Kidney (tissue), 14 donors: Measurements from ENCODE around the gene MYLK2. TPM values are rescaled to one million over a fixed set of nuclear protein-coding genes. Genes with fewer than 3 reads are reported as not detected.

Experiments used
- DNase-seq, 5 donors: peaks; one replicate each; pipeline ENCODE4 v3.0.0-alpha.2; 2013 to 2020
- FAIRE-seq: peaks from 2 replicates; lab custom pipeline; 2012; peaks lifted over from hg19 to GRCh38; lab: Jason Lieb, UNC
- H3K27ac ChIP-seq, 2 donors: one replicate each; pipeline ENCODE4 v1.7.0; 2013; ENCODE audit warnings: low read depth in 2 of 2, low read length in 2 of 2, inconsistent platforms in 1 of 2
- H3K27me3 ChIP-seq: one replicate; pipeline ENCODE4 v1.7.1; 2013; ENCODE audit warnings: low read length, inconsistent platforms; ENCODE audit not compliant: control insufficient read depth, insufficient read depth
- H3K36me3 ChIP-seq, 3 donors: one replicate each; pipeline versions ENCODE4 v1.7.0 to v1.7.1; 2013; ENCODE audit warnings: low read length in 3 of 3, control low read depth in 1 of 3, inconsistent platforms in 1 of 3; ENCODE audit not compliant: insufficient read depth in 3 of 3, control insufficient read depth in 2 of 3
- H3K4me1 ChIP-seq, 3 donors: one replicate each; pipeline versions ENCODE4 v1.7.0 to v1.7.1; 2013; ENCODE audit warnings: low read length in 3 of 3, inconsistent platforms in 1 of 3, low read depth in 1 of 3; ENCODE audit not compliant: control insufficient read depth in 2 of 3, insufficient read depth in 2 of 3
- H3K4me3 ChIP-seq, 3 donors: one replicate each; pipeline versions ENCODE4 v1.7.0 to v1.8.1; 2013; ENCODE audit warnings: low read length in 3 of 3, control low read depth in 1 of 3, inconsistent platforms in 1 of 3
- H3K9ac ChIP-seq, 3 donors: one replicate each; pipeline versions ENCODE4 v1.7.0 to v1.7.1; 2013; ENCODE audit warnings: low read length in 3 of 3, control low read depth in 1 of 3, inconsistent platforms in 1 of 3
- H3K9me3 ChIP-seq, 3 donors: one replicate each; pipeline versions ENCODE4 v1.7.0 to v1.7.1; 2013; ENCODE audit warnings: low read length in 3 of 3, control low read depth in 1 of 3, inconsistent platforms in 1 of 3; ENCODE audit not compliant: control insufficient read depth in 2 of 3, insufficient read depth in 1 of 3
- intact Hi-C: fragments of 100-400 bp; cut with DNase I; formaldehyde crosslinking; loops from one replicate; pipeline ENCODE4 v1.11.1; 2022
- polyA plus RNA-seq: library from polyadenylated mRNA; stranded (reverse); fragments of 350-450 nt; fragmentation: Illumina TruSeq; extraction: RNeasy Lipid Tissue Mini Kit (QIAGEN cat#74804); gene quantifications from one replicate; pipeline ENCODE4 v1.2.3, GENCODE V29; 2014; ENCODE audit warnings: low read depth, low replicate concordance; ENCODE audit not compliant: insufficient read depth
- total RNA-seq: library from RNA; stranded (reverse); fragmentation: NEBNext Ultra II Directional; extraction: Animal tissue kit (Norgen Biotek cat#: 25700); gene quantifications from one replicate; pipeline ENCODE4 v1.2.1, GENCODE V29; 2021
- TF ChIP-seq, protein P1 (sequence below): IDR thresholded peaks from 3 replicates; pipeline ENCODE4 v1.5.1; 2012; ENCODE audit warnings: mild to moderate bottlenecking, moderate library complexity, borderline replicate concordance; ENCODE audit not compliant: insufficient read depth; ENCODE audit errors: extremely low read depth
- donor health status: control.
- donor health status: control.
- donor health status: control.
- donor health status: control.
- donor health status: control.
- donor health status: DM: yes; HTN: yes; CAD: no.
- donor health status: Normal renal cell carcinoma (clear cell type).

Gene MYLK2
- total and polyA plus RNA-seq, 2 donors from 2014 or later = not detected

- FAIRE-seq = no peak
- intact Hi-C loops = no loop called here
These were observed 39.6 kb downstream of the MYLK2 start for GRCh38 chr20:31858760-31859083.

DNA sequence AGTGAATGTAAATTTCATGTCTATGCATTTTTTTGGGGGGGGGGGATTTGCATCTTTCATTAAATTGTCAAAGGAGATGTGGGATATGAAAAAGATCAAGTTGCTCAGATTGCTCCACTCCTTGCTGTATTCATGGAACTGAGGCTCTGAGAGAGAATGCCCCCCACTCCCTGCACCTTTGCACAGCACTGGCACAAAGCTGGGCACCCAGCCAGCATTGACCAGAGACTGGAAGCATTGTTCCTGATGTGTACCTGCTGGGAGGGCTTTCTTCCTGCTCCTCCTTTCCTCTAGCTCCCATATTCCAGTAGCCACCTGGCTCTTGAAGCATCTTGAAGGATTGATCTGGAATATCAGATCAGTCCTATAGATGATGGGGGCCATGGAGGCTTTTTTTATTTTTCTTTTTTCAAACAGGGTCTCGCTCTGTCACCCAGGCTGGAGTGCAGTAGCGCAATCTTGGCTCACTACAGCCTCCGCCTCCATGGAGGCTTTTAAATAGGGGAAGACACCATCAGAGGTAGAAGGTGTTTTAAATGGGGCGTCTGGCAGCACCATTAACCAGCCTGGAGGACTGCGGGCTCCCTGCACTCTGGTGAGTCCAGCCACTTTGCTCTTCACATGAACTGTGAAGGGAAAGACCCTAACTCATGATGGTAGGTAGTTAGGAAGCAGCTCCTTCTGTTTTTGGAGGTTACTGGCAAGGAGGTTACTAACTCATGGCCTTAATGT is 40.3 kb downstream of the MYLK2 start:
- TF ChIP-seq, protein P1, sequence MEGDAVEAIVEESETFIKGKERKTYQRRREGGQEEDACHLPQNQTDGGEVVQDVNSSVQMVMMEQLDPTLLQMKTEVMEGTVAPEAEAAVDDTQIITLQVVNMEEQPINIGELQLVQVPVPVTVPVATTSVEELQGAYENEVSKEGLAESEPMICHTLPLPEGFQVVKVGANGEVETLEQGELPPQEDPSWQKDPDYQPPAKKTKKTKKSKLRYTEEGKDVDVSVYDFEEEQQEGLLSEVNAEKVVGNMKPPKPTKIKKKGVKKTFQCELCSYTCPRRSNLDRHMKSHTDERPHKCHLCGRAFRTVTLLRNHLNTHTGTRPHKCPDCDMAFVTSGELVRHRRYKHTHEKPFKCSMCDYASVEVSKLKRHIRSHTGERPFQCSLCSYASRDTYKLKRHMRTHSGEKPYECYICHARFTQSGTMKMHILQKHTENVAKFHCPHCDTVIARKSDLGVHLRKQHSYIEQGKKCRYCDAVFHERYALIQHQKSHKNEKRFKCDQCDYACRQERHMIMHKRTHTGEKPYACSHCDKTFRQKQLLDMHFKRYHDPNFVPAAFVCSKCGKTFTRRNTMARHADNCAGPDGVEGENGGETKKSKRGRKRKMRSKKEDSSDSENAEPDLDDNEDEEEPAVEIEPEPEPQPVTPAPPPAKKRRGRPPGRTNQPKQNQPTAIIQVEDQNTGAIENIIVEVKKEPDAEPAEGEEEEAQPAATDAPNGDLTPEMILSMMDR = no peak
- FAIRE-seq (no peak), DNase-seq (peak in 1 of 5 donors; percentile 36)
- no peaks in the 10 kb centered on the region for H3K27me3 ChIP-seq
- H3K4me1 ChIP-seq = peaks cover 0 to 25% (median 8%) of the 10 kb centered on the region in 3 donors
- no peak overlapping the region for H3K27ac ChIP-seq
- no peaks in the 10 kb centered on the region for H3K9me3 ChIP-seq
- H3K36me3 ChIP-seq = peaks cover 0 to 7% (median 0%) of the 10 kb centered on the region in 3 donors
- H3K4me3 ChIP-seq = no peak overlapping the region
- intact Hi-C loops = no loop called here
- no peak overlapping the region for H3K9ac ChIP-seq

More at GRCh38 chr20:31858760-31859083, 39.6 kb downstream of the MYLK2 start:
- H3K9me3 ChIP-seq = no peaks in the 10 kb centered on the region
- peaks cover 0 to 2% (median 0%) of the 10 kb centered on the region in 3 donors for H3K36me3 ChIP-seq
- DNase-seq = no peak
- TF ChIP-seq, protein P1 = no peak
- H3K27ac ChIP-seq = peak overlapping the region in 1 of 2 donors; percentile 34
- no peak overlapping the region for H3K9ac ChIP-seq
- H3K27me3 ChIP-seq = no peaks in the 10 kb centered on the region
- no peak overlapping the region for H3K4me3 ChIP-seq
- peaks cover 0 to 25% (median 8%) of the 10 kb centered on the region in 3 donors for H3K4me1 ChIP-seq

DNA sequence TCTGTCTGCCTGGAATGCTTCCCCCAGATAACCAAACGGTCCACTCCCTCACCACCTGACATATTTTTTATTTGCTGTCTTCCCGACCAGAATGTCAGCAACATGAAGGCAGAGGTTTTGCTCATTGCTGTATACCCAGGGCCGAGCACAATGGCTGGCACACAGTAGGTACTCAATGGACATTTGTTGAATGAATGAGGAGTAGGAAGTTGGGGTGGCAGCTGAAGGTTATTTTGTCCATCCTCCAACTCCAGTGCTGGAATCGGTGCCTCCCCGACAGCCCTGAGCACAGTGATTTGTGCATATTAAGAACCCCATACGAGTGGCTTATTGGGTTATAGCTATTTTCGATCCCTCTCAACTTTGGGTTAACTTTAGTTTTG is 40.8 kb downstream of the MYLK2 start:
- intact Hi-C loops = no loop called here
- no peak for FAIRE-seq
- no peaks in the 10 kb centered on the region for H3K27me3 ChIP-seq

More for the DNA sequence above, 40.8 kb downstream of the MYLK2 start:
- no peaks in the 10 kb centered on the region for H3K9me3 ChIP-seq
- peaks cover 0 to 9% (median 0%) of the 10 kb centered on the region in 3 donors for H3K36me3 ChIP-seq
- DNase-seq = peak in 1 of 5 donors; percentile 38
- TF ChIP-seq, protein P1 = no peak
- H3K9ac ChIP-seq = no peak overlapping the region
- H3K4me3 ChIP-seq = peak overlapping the region in 1 of 3 donors; percentile 51
- H3K4me1 ChIP-seq = peaks cover 0 to 25% (median 8%) of the 10 kb centered on the region in 3 donors
- no peak overlapping the region for H3K27ac ChIP-seq
